Neural cell (in vitro differentiated cells): Measurements from ENCODE around the gene RGL4. TPM values are rescaled to one million over a fixed set of nuclear protein-coding genes. Genes with fewer than 3 reads are reported as not detected.

Source experiments
- H2AFZ ChIP-seq: fragments of 200-600, 300-800 bp; sonication (generic), shearing (Covaris generic); 2 replicates; pipeline ENCODE4 v1.6.0; 2014; ENCODE audit warnings: low read depth, mild to moderate bottlenecking, antibody characterized with exemption, low read length, moderate library complexity
- H3F3A ChIP-seq: fragments of 200-600 bp; shearing (Covaris generic); 2 replicates; pipeline ENCODE4 v1.6.1; 2016; ENCODE audit warnings: mild to moderate bottlenecking, moderate library complexity, mixed read lengths, antibody characterized with exemption, low read length; ENCODE audit not compliant: insufficient read depth, poor library complexity, severe bottlenecking
- H3K27ac ChIP-seq: fragments of 200-600, 300-800 bp; sonication (generic), shearing (Covaris generic); 2 replicates; pipeline ENCODE4 v1.5.1; 2014; ENCODE audit warnings: mild to moderate bottlenecking, low read length, moderate library complexity
- H3K27me3 ChIP-seq: fragments of 300-800, 200-600 bp; sonication (generic), shearing (Covaris generic); 2 replicates; pipeline ENCODE4 v1.6.0; 2014; ENCODE audit warnings: mild to moderate bottlenecking, low read depth, low read length, moderate library complexity; ENCODE audit not compliant: insufficient read depth
- H3K36me3 ChIP-seq: fragments of 300-800, 200-600 bp; sonication (generic), shearing (Covaris generic); 2 replicates; pipeline ENCODE4 v1.5.1; 2014; ENCODE audit warnings: mild to moderate bottlenecking, antibody characterized with exemption, low read length, moderate library complexity; ENCODE audit not compliant: insufficient read depth
- H3K4me2 ChIP-seq: fragments of 300-800, 200-600 bp; sonication (generic), shearing (Covaris generic); 2 replicates; pipeline ENCODE4 v1.6.0; 2014; ENCODE audit warnings: mild to moderate bottlenecking, low read length
- H3K4me3 ChIP-seq: fragments of 300-800, 200-600 bp; sonication (generic), shearing (Covaris generic); 2 replicates; pipeline ENCODE4 v1.5.1; 2014; ENCODE audit warnings: mild to moderate bottlenecking, low read length, moderate library complexity
- H3K79me2 ChIP-seq: fragments of 200-600 bp; shearing (Covaris generic); replicated peaks from 2 replicates; pipeline ENCODE4 v1.6.0; 2014; ENCODE audit warnings: mild to moderate bottlenecking, low read length, moderate library complexity; ENCODE audit not compliant: insufficient read depth
- H3K9ac ChIP-seq: fragments of 300-800, 200-600 bp; sonication (generic), shearing (Covaris generic); 2 replicates; pipeline ENCODE4 v1.6.1; 2016; ENCODE audit warnings: mild to moderate bottlenecking, low read length, mixed read lengths
- H3K9me2 ChIP-seq: fragments of 200-600 bp; shearing (Covaris generic); 2 replicates; pipeline ENCODE4 v1.6.1; 2016; ENCODE audit warnings: mild to moderate bottlenecking, low read length, mixed read lengths; ENCODE audit not compliant: insufficient read depth
- H3K9me3 ChIP-seq: fragments of 200-600, 300-800 bp; sonication (generic), shearing (Covaris generic); 2 replicates; pipeline ENCODE4 v1.6.1; 2016; ENCODE audit warnings: mild to moderate bottlenecking, mixed run types, low read length, moderate library complexity, mixed read lengths
- H4K20me1 ChIP-seq: fragments of 200-600 bp; shearing (Covaris generic); 2 replicates; pipeline ENCODE4 v1.6.1; 2016; ENCODE audit warnings: mild to moderate bottlenecking, mixed run types; ENCODE audit not compliant: insufficient read depth
- CTCF ChIP-seq: fragments of 450-650 bp; IDR thresholded peaks from 2 replicates; pipeline ENCODE4 v1.5.1; 2014; ENCODE audit warnings: antibody characterized with exemption, mild to moderate bottlenecking, moderate library complexity; ENCODE audit not compliant: poor library complexity, severe bottlenecking
- EP300 ChIP-seq: fragments of 450-650 bp; conservative IDR thresholded peaks from 2 replicates; pipeline ENCODE4 v1.6.1; 2014; ENCODE audit warnings: antibody characterized with exemption, mild to moderate bottlenecking, moderate library complexity; ENCODE audit not compliant: poor library complexity, severe bottlenecking
- EZH2 ChIP-seq: fragments of 200-600, 300-800 bp; shearing (Covaris generic), sonication (generic); IDR thresholded peaks from 2 replicates; pipeline ENCODE4 v1.6.1; 2014; ENCODE audit warnings: antibody characterized with exemption, low read length, borderline replicate concordance, mild to moderate bottlenecking; ENCODE audit not compliant: insufficient read depth, poor library complexity, severe bottlenecking
- MXI1 ChIP-seq: fragments of 450-650 bp; conservative IDR thresholded peaks from 2 replicates; pipeline ENCODE4 v1.6.1; 2014; ENCODE audit warnings: antibody characterized with exemption, mild to moderate bottlenecking; ENCODE audit not compliant: poor library complexity, severe bottlenecking
- POLR2AphosphoS5 ChIP-seq: IDR thresholded peaks from 2 replicates; pipeline ENCODE4 v1.6.1; 2012
- RAD21 ChIP-seq: fragments of 450-650 bp; conservative IDR thresholded peaks from 2 replicates; pipeline ENCODE4 v1.6.1; 2014; ENCODE audit warnings: antibody characterized with exemption, mild to moderate bottlenecking, moderate library complexity
- SMC3 ChIP-seq: fragments of 450-650 bp; conservative IDR thresholded peaks from 2 replicates; pipeline ENCODE4 v1.6.1; 2014; ENCODE audit warnings: antibody characterized with exemption, mild to moderate bottlenecking, moderate library complexity; ENCODE audit not compliant: poor library complexity
- TAF1 ChIP-seq: IDR thresholded peaks from 2 replicates; pipeline ENCODE4 v1.6.1; 2012; ENCODE audit warnings: low read depth
- polyA plus RNA-seq: library from polyadenylated mRNA; depleted of rRNA; stranded (reverse); fragments of >200 nt; gene quantifications from 2 replicates; pipeline ENCODE4 v1.2.3, GENCODE V29; 2014
- TF ChIP-seq, protein P1 (sequence below): IDR thresholded peaks from 2 replicates; pipeline ENCODE4 v1.6.1; 2012; ENCODE audit warnings: borderline replicate concordance

The RGL4 gene
- polyA plus RNA-seq, 1 donor from 2014 or later = not detected

GRCh38 chr22:23683545-23683944 is 7.3 kb upstream of the RGL4 start:
- H3K9ac ChIP-seq = no peak overlapping the region
- H2AFZ ChIP-seq = no peak overlapping the region
- no peaks in the 10 kb centered on the region for H3K9me2 ChIP-seq
- H3K4me3 ChIP-seq = no peak overlapping the region
- no peaks in the 10 kb centered on the region for H3K79me2 ChIP-seq
- no peaks in the 10 kb centered on the region for H3F3A ChIP-seq
- no peaks in the 10 kb centered on the region for H3K27me3 ChIP-seq
- H3K4me2 ChIP-seq = no peak overlapping the region
- TF ChIP-seq SMC3 (no peak), EP300 (no peak), RAD21 (no peak), CTCF (no peak), TAF1 (no peak), MXI1 (no peak), POLR2AphosphoS5 (no peak), EZH2 (no peak)
- TF ChIP-seq, protein P1, sequence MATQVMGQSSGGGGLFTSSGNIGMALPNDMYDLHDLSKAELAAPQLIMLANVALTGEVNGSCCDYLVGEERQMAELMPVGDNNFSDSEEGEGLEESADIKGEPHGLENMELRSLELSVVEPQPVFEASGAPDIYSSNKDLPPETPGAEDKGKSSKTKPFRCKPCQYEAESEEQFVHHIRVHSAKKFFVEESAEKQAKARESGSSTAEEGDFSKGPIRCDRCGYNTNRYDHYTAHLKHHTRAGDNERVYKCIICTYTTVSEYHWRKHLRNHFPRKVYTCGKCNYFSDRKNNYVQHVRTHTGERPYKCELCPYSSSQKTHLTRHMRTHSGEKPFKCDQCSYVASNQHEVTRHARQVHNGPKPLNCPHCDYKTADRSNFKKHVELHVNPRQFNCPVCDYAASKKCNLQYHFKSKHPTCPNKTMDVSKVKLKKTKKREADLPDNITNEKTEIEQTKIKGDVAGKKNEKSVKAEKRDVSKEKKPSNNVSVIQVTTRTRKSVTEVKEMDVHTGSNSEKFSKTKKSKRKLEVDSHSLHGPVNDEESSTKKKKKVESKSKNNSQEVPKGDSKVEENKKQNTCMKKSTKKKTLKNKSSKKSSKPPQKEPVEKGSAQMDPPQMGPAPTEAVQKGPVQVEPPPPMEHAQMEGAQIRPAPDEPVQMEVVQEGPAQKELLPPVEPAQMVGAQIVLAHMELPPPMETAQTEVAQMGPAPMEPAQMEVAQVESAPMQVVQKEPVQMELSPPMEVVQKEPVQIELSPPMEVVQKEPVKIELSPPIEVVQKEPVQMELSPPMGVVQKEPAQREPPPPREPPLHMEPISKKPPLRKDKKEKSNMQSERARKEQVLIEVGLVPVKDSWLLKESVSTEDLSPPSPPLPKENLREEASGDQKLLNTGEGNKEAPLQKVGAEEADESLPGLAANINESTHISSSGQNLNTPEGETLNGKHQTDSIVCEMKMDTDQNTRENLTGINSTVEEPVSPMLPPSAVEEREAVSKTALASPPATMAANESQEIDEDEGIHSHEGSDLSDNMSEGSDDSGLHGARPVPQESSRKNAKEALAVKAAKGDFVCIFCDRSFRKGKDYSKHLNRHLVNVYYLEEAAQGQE = no peak
- no peaks in the 10 kb centered on the region for H4K20me1 ChIP-seq
- no peaks in the 10 kb centered on the region for H3K9me3 ChIP-seq
- H3K36me3 ChIP-seq = no peaks in the 10 kb centered on the region
- no peak overlapping the region for H3K27ac ChIP-seq

- Histone ChIP-seq H4K20me1 (no peaks in the 10 kb centered on the region), H3K27me3 (no peaks in the 10 kb centered on the region), H3K36me3 (no peaks in the 10 kb centered on the region), H3K4me3 (no peak overlapping the region), H3K4me2 (no peak overlapping the region), H3K79me2 (no peaks in the 10 kb centered on the region), H3F3A (no peaks in the 10 kb centered on the region), H3K9me3 (no peaks in the 10 kb centered on the region), H3K27ac (no peak overlapping the region), H2AFZ (no peak overlapping the region), H3K9me2 (no peaks in the 10 kb centered on the region), H3K9ac (no peak overlapping the region)
- TF ChIP-seq POLR2AphosphoS5 (no peak), EP300 (no peak), TAF1 (no peak), EZH2 (no peak), CTCF (no peak), SMC3 (no peak), RAD21 (no peak), MXI1 (no peak)
- TF ChIP-seq, protein P1 = no peak
Measured at GRCh38 chr22:23684026-23684425, 6.8 kb upstream of the RGL4 start.
